GM19438 (cell line): ENCODE results near the gene PPIF.

Source experiments
- ATAC-seq: cut with Tn5 transposase; IDR thresholded peaks from one replicate; pipeline ENCODE4 v1.9.1; 2021; ENCODE audit warnings: low read depth; ENCODE audit not compliant: unreplicated experiment

Gene PPIF

DNA sequence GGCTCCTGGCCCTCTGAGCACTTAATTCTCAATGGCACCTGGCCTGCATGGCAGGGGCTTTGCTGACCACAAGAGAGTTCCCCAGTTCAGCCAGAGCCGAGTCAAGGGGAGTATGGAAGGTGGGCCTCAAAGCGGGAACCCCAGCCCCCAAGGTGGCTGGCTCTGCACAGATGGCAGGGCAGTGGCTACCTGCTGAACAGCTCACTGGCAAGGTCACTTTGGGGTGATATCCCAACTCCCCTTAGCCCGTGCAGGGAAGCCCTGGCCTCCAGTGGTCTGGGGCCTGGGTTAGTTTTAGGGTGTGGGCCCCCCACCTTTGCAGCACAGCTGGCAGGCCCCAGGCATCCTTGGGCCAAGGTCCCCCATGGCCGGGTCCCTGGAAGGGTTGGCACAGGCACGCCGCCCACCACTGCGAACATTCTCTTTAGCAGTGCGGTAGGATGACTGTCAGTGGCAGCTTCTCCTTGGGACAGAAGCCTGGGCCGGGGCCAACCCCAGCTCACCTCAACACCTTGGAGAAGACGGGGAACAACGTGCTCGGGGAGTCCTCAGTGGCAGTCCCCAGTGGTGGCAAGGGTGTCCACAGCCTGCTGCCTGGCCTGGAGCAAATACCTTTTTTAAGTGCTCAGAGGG lies 36.8 kb downstream of the PPIF start:
- no peak for ATAC-seq

DNA sequence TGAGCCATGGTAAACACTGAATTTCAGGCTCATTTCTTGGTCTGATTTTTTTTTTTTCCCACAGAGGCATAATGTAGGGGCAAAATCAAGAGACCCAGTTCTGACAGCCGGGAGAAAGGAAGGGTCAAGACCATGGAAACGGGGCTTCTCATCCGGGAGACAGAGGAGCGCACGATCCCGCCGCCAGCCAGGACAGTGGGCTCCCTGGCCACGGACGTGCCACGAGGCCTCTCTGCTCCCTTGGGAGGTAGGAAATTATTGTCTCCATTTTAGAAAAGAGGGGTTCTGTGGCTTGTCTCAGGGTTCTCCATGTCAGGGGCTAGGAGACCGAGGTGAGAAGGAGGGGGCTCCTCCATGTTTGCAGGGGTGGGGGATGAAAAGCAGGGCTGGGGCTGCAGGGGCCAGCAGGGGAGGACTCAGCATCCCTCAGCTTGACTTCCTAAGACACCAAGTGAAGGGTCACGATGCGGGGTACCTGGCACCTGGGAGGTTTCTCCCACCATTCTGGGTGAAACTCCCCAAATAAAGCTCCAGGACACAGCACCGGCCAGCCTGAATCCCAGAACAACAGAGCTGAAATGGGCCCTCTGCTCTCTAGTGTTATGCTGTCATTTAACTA lies 37.6 kb downstream of the PPIF start:
- ATAC-seq = no peak

DNA sequence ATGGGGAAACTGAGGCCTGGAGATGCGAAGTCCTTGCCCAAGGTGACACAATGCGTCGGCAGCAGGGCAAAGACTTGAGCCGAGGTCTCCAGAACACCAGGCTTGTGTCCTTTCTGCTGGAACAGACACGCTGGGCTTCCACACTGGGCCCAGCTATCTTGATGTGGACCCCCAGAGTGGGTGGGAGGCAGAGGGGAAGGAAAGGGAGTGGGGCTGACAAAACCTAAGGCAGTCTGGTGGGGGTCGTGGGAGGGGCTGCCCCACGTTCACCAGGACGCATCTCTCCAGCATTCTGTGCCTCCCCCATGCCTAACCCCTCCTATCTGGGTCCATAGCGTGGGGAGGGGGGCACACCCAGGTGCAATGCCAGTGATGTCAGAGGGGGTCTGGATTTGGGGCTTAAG lies 38.1 kb downstream of the PPIF start:
- no peak for ATAC-seq

DNA sequence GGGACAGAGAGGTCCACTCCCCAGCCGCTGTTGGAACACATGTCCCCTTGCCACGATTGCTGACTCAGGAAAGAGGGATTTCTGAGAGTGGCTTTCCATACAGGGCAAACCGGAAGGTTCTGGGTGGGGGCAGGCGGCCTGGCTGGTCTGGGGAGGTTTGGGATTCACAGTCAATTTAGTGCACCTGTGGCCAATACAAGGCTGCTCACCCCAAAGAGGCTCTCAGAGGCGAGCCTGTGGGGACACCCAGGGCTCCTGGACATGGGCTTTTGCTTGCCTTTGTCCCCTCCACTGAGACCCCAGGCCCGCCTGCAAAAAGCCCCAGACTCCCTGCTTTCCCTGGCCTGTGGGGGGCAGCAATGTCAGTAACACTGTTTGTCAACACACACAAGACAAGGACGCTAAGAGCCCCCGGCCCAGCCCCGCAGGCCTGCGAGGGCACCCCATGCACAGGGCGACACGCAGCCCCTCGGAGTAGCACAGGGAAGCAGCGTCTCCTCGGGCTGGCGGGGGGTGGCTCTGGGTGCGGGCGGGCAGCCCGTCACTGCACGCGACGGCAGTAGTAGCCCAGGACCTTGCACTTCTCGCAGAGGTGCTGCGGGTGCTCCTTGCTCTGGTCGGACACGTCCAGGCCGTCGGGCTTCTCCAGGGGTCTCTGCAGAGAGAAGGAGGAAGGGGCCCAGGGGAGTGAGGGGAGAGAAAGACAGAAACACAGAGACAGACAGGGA lies 38.7 kb downstream of the PPIF start:
- ATAC-seq = no peak

DNA sequence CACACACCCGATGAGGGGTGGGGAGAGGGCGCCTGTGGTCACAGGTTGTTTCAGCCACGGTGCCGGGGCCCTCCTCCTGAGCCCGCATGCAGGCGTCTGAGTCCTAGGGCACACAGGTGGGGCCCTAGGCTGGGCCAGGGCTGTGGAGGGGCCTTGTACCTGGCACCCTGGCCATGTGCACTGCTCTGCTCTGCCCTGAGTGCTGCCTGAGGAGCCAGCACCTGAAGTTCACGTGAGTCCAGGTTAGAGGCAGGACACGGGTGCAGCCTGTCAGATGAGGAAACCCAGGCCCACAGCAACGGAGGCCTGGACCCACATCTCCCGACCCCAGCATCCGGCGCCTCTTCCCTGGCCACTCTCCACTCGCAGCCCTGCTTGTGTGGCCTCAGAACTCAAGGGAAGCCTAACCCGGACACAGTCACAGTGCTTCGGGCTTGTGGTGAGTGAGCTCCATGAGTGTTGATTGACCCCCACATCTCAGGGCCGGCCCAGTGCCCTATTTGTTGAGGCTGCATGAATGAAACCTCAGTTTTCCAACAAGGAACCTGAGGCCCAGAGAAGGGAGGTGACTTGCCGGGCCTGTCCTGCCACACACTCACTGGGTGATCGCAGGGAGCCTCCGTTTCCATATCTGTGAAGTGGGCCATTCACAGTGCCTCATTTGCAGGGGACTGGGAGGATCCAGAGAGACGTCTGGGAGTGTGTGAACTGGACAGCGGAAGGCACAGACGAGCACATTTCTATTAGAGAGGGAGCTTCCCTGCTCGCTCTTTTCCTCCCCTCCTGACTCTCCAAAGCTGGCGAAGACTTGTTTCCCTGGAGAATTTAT lies 39.6 kb downstream of the PPIF start:
- no peak for ATAC-seq

DNA sequence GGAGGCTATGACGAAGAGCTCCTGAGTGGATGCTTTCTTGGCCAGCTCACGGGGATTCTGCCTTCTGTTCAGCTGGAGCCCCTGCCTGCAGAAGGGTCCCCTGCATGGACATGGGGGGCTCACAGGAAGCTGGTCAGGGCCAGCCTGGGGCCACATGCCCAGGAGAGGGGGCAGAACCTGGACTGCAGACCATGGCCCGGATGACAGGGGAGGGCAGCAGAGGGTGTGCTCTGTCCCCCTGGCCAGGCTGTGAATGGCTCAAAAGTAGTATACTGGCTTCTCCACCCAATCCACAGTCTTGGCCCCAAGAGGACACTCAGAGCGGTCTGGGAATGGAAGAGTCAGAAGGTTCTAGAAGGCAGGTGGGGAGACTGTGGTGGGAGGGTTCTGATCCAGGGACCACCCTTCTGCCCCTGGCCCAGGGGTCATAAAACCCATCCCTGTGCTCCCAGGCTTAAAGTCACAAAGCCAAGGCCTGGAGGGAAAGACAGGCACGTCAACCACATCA lies 40.3 kb downstream of the PPIF start:
- ATAC-seq = no peak

DNA sequence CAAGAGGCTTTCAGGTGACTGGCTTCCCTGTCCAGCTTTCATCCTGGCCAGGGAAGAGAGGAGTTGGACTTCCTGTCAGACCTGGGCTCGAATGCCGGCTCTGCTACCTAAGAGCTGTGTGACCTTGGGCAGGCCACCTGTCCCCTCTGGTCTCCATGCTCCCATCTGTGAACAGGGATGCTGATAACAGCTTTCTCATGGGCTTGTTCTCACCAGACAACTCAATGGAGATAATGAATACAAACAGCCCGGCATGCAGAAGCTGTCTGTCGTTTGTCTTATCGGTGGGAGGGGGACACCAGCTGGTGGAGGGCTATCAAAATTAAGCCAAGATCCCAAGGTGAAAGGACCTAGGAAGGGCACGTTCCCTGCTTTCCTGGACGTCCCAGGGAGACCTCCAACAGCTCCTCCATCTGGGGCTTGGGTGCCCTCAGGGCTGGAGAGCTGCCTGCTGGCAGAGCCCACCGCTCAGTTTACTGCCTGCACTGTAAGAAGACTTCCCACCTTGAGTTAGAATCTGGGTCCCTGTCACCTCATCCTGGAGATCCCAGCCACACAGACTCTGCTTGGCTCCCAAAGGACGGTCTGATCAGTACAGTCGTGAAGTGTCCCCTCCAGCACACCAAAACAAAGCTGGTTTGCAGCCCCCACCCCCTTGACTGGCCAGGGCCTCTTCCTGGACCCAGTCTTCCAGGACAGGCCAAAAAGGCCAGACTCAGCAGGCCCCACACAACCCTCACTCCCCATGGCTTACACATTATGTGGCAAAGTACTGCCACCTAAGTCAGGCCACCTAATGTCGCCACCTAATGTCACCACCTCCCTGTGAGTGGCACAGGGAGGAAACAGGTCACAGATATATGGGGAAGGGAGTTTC lies 40.9 kb downstream of the PPIF start:
- no peak for ATAC-seq

DNA sequence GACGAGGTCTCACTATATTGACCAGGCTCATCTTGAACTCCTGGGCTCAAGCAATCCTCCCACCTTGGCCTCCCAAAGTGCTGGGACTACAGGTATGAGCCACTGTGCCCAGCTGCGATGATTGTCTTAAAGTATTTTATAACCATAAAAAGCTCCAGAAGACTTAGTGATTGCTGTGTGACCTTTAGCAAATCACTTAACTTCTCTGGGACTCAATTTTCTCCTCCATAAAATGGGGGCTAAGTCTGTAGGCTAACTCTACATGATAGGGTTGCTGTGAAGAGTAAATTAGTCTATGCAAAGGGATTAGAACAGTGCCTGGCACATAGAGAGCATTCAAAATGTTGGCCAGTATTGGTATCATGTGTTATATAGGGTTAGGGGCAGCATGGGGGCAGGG lies 42.8 kb downstream of the PPIF start:
- no peak for ATAC-seq

DNA sequence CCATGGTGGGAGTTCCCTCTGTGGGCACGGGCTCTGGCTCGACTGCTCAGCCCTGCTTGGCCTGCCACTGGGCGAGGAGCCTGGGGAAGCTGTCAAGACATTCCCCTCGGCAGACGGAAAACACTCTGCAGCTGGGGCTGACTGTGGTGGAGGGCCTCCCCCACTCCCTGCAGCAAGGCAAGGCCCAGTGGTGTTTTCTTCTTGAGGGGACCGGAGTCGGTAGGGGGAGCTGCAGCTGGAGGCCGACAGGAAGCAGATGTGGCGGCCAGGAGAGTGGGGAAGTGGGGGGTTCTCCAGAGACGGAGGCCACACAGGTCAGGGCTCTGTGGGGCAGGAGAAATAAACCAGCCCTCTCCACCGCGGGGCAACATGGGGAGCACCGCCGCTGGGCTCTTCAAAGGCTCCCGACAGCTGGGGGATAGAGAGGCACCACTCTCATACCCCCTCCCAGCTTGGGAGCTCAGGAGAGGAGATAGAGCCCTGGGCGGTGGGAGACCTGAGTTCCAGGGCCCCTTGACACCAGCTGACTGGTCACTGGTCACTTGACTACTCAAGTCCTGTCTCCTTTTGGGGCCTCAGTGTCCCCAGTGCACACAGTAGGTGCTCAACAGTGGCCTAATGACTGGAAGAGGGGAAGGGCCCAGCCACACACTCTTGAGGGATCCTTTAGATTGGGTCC lies 43.4 kb downstream of the PPIF start:
- no peak for ATAC-seq

DNA sequence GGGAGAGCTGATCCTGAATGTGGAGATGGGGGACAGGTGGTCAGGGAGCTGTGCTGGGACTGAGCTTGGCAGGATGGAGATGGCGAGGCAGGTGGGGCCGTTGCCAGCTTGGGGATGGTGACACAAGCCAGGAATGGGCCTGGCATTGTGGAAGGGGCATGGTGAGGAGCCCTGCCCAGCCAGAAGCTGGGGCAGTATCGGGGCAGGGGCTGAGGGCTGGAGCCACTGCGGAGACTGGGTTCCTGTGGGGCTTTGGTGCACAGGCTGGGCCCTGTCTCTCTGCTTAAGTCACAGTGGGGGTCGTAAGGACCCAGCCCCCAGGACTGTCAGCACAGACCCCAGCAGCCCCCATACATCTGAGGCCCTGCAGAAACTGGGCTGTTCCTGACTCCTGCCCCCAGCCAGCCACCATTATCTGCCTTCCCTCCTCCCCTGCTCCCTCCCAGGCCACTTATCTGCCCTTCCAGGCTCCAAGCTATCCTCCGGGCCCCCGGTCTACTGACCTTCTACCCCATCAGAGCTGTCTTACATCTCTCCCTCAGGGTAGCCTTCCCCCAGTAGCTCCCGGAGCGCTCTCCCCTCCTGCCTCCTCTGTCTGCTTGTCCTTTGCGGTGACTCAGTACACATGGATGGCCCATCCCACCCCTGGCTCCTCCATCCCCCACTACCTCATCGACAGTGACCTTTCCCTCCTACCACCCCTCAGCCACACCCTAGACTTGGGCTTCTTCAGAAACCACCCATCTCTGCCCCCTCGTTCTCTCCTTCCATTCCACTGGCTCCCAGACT lies 44.2 kb downstream of the PPIF start:
- ATAC-seq = no peak

DNA sequence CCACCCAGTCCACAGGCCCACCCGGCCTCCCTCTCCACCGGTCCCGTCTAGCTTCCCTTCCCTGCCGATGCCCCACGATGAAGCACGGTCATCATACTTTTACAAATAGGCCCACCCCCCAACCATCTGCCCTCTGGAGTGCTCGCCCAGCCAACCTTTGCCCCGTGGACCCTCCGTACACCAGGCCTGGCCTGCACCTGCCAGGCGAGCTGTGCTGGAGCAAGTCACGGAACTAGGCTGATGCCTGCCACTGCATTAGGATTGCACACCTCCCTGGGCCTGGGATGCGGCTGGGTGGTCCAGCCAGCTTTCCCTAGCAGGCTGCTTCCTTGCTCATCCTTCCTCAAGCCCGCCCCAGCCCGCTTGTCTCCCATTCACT lies 44.7 kb downstream of the PPIF start:
- ATAC-seq = no peak

DNA sequence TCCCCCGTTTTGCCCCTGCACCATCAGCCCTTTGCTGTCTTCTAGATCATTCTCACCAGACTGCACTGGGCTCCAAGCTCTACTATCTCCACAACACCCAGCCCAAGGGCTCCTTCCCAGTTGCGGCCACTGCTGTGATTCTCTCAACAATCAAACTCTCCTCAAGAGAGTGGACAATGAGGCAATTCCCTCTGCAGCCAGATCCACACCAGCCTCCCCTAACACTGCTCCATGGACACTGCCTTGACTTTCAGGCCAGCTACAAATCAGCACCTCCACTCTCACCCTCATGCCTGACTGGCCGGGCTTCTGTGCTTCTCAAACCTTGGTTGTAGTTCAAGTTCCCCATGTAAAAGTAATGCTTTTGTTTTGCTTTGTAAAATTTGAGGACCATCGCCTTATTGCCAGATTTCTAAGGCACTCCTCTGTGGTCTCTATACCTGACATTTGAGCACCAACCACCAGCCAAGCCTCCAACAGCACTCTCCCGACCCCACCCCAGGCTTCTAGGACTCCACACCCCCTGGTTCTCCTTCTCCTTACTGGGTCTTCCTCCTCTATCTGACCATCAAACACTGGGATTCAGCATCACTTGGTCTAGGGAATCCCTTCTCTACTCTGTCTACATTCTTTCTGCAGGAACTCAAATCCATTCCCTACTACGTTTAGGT lies 45.4 kb downstream of the PPIF start:
- no peak for ATAC-seq

DNA sequence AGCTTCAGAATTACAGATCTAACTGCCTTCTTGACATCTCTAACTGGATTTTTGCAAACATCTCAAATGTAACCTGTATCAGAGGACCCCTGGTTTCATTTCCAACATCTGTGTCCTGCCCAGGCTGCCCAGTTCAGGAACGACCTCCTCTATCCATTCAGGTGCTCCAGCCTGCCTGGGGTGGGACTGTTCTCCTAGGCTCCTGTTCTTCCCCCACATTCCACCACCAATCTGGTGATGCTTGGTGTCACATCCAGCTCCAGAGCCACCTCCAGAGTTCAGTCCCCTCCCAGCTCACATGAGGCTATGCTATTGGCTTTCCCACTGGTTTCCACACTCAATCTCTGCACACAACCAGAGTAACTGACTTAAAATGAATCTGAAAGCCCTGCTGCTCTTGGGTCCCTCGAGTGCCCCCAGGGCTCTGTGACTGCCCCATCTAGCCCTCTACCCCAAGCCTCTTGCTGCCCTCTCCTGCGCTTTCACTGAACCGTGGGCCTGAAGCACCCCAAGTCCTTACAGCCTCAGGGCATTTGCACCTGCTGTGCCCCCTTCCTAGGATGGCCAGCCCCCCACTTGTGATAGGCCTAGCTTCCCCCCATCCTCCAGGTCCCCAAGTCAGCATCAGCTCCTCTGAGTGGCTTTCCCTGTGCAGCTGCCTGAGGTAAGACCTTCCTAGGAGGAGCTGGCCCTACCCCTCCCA lies 46.1 kb downstream of the PPIF start:
- ATAC-seq = no peak

DNA sequence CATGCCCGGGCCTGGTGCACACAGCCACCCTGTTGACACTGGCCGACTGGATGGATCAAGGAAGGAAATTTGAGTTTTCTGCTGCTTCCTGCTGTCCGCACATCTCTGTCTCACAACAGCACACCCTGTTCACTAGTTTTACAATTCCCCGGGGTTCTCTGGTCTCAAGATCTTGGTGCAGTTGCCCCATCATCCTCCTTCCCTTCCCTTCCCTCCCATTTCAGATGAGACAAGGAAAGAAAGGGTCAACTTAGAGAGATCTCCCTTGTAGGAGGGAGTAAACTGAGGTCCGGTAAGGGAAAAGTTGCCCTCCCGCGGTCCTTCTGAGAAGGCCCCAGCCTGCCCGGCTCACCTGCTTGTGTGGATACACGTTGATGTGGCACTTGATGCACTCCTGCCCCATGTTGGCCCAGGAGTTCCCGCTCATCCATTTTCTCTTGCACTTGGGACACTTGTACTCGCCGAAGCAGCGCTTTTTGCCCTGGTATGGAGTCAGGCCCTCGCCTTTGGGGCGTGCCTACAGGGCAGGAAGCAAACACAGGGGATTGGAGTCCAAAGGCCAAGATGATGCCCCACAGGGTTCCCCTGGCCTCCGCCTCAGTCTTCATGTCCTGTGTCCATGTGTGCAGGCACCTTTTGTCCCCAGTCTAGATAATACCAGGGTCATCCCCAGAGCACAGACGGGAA lies 46.8 kb downstream of the PPIF start:
- ATAC-seq = no peak

DNA sequence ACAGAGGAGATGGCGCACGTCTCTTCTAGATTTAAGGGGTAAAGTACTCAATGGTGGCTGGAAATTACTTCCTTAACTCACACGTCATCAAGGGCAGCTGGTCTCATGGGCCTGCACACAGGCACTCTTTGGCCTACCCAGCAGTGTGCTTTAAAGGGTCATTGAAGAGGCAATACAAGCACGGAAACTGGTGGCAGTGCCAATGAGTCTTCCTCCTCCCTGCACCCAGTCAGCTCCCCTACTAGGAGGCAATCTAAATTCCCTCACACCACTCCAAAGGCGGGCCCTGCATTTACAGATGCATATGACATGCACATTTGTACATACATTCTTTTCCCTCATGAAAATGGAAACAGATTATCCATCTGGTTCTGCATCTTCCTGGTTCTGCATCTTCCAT lies 47.4 kb downstream of the PPIF start:
- ATAC-seq = no peak

DNA sequence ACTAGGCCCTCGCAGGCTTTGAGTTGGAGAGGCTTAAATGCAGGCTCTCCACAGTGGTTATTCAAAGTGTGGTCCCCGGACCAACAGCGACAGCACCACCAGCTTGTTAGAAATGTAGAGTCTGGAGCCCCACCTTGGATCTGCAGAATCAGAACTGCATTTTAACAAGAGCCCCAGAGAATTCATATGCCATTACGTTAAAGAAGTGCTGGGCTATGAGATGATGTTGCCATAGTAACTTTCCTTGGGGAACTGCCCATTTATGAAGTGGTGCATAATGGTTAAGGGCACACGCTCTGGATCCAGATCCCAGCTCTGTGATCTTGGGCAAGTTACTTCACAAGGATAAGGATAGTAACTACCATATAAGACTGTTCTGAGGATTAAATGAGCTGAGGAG lies 49.3 kb downstream of the PPIF start:
- ATAC-seq = no peak

DNA sequence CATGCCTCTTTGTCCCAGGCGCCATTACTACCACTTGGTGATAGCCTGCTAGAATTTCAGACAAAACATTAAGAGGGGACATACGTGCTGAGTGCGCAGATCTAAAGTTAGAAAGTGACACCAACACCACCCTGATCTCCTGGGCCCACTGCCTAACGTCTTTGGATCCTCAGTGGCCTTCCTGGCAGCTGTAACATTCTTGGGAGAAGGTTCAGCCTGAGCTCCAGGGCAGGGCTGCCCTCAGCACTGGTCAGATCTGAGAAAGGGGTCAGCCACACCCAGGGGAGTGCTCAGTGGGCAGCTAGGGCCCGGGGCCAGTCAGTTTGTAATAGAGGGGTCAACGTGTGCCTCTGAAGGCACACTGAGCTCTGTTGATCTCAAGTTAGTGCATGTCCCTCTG lies 49.8 kb downstream of the PPIF start:
- no peak for ATAC-seq
